GM13977 (cell line): ENCODE results near the gene DUS2.
"Not testable (repeated sequence)": the region's sequence is repeated elsewhere in the genome, so short reads cannot be mapped to it uniquely, and the experiment has no call there.

Experiments
- DNase-seq: peaks from one replicate; pipeline ENCODE4 v3.0.0; 2012; ENCODE audit warnings: low spot score
- in situ Hi-C: fragments of 300-500 bp; cut with MboI; formaldehyde crosslinking; loops from one replicate; pipeline ENCODE4 v1.12.0; 2022; ENCODE audit warnings: low sequenced_read_pairs, low pct_unique_long_range_greater_than_20kb, mixed read lengths, inconsistent platforms; ENCODE audit not compliant: unreplicated experiment
- TF ChIP-seq, protein P1 (sequence below): IDR thresholded peaks from 2 replicates; pipeline ENCODE4 v1.5.1; 2012; ENCODE audit warnings: mild to moderate bottlenecking, control low read depth; ENCODE audit not compliant: insufficient read depth; ENCODE audit errors: extremely low read depth, missing control alignments

DUS2 gene

DNA sequence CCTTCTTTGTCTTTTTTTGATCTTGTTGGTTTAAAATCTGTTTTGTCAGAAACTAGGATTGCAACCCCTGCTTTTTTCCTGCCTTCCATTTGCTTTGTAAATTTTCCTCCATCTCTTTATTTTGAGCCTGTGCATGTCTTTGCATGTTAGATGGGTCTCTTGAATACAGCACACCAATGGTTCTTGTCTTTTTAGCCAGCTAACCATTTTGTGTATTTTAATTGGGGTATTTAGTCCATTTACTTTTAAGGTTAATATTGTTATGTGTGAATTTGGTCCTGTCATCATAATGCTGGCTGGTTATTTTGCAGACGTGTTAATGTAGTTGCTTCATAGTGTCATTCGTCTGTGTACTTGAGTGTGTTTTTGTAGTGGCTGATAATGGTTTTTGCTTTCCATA, 88.3 kb downstream of the DUS2 start:
- in situ Hi-C loops = no loop called here
- TF ChIP-seq, protein P1, sequence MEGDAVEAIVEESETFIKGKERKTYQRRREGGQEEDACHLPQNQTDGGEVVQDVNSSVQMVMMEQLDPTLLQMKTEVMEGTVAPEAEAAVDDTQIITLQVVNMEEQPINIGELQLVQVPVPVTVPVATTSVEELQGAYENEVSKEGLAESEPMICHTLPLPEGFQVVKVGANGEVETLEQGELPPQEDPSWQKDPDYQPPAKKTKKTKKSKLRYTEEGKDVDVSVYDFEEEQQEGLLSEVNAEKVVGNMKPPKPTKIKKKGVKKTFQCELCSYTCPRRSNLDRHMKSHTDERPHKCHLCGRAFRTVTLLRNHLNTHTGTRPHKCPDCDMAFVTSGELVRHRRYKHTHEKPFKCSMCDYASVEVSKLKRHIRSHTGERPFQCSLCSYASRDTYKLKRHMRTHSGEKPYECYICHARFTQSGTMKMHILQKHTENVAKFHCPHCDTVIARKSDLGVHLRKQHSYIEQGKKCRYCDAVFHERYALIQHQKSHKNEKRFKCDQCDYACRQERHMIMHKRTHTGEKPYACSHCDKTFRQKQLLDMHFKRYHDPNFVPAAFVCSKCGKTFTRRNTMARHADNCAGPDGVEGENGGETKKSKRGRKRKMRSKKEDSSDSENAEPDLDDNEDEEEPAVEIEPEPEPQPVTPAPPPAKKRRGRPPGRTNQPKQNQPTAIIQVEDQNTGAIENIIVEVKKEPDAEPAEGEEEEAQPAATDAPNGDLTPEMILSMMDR = no peak
- DNase-seq = no peak

DNA sequence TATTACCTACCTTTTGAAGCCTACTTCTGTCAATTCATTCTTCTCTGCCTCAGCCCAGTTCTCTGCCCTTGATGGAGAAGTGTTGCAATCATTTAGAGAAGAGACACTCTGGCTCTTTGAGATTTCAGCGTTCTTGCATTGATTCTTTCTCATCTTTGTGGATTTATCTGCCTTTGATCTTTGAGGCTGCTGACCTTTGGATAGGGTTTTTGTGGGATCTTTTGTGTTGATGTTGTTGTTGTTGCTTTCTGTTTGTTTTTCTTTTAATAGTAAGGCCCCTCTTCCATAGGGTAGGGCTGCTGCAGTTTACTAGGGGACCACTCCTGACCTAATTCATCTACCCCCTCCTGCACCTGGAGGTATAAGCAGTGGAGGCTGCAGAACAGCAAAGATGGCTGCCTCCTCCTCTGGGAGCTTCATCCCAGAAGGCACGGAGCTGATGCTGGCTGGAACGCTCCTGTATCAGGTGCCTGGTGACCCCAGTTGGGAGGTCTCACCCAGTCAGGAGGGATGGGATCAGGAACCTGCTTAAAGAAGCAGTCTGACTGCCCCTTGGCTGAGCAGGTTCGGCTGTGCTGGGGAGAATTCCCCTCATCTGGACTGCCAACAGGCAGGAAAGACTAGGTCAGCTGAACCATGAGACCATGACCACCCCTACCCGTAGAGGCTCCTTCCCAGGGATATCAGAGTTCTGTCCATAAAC, 90.1 kb downstream of the DUS2 start:
- in situ Hi-C loops = no loop called here
- TF ChIP-seq, protein P1 = no peak
- DNase-seq = no peak

DNA sequence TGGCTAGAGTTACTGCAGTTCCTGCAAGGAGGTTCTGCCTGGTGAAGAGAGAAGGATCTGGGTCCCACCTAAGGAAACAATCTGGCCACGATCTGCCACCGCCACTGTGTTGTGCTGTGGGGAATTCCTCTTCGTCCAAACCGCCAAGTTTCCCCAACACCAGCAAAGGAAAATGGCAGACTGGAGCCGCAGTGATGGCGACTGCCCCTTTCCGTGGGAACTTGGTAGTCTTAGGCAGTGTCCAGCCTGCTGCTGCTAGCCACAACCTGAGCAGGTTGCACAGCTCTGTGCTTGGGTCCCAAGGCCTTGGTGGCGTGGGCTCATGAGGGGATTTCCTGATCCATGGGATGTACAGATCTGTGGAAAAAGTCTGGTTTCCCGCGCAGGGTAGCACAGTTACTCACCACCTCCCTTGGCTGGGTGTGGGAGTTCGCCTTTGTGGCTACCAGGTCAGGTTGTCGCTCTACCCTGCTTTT, 90.7 kb downstream of the DUS2 start:
- DNase-seq = no peak
- TF ChIP-seq, protein P1 = no peak
- in situ Hi-C loops = no loop called here

DNA sequence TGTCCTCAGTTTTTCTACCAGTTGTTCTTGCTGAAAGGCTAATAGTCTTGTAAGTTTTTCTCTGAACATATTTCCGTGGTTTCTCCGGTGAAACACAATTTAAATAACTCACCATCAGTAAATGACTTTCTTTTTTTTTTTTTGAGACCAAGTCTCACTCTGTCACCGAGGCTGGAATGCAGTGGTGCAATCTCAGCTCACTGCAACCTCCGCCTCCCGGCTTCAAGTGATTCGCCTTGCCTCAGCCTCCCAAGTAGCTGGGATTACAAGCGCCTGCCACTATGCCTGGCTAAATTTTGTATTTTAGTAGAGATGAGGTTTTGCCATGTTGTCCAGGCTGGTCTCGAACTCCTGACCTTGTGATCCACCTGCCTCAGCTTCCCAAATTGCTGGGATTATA, 91.9 kb downstream of the DUS2 start:
- DNase-seq, in situ Hi-C loops: not testable (repeated sequence)

DNA sequence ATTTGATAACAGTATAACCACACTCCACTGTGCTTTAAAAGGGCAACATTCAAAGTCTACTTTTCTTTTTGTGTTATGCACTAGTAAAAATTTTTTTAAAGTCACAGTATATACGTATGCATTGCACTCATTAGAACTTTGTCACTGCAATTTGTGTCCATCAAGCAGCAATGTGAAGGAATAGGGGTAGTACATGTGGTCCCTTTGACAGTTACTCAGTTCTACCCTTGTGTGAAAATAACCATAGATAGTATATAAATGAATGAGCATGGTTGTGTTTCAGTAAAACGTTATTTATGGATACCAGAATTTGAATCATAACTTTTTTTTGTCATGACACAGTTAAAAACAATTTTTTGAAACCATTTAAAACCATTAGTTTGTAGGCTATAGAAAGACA, 92.8 kb downstream of the DUS2 start:
- TF ChIP-seq, protein P1 = no peak
- no peak for DNase-seq
- in situ Hi-C loops = no loop called here

DNA sequence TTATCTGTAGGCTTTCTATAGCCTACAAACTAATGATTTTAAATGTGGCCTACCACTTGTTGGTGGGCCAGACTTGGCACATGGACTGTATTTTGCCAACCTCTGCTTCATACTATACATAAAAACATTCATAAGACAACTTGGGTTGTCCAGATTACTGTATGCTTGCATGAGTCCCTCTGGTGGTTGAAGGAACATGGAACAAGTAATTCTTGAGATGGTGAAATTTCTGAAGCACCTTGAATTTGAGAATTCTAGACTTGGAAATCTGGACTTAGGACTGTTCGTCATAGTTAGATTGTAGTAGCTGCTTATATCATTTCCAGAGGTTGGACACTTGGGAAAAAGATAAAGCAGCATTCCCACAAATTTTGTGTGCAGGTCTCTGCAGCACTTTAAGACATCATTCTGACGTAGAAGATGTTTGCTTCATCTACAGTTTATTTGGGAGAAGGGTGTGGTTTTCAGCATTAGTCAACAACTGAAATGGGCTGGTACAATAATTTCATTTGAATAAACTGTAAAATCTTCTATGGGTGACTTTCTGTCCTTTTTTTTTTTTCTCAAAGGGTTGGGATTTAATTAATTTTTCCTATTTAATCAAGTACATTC, 93.3 kb downstream of the DUS2 start:
- TF ChIP-seq, protein P1 = peak; percentile 54
- in situ Hi-C loops = no loop called here
- DNase-seq = peak; percentile 31

DNA sequence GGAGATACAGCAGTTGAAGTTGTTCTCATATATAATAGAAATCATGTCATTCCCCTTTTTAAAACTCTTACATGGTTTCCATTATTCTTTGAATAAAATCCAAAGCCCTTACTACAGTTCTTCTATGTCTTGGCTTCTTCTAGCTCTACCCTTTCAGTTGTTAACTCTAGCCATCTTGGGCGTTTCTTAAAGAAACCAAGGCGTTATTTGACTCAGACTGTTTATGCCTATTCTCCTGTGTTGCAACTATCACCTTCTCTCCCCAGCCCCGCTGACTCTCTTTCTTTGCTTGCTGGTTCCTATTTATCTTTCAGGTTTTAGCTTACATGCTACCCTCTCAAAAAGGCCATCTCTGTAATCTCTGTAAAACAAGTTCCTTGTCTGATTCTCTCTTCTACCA, 94.8 kb downstream of the DUS2 start:
- no peak for DNase-seq
- TF ChIP-seq, protein P1 = no peak
- in situ Hi-C loops = no loop called here

DNA sequence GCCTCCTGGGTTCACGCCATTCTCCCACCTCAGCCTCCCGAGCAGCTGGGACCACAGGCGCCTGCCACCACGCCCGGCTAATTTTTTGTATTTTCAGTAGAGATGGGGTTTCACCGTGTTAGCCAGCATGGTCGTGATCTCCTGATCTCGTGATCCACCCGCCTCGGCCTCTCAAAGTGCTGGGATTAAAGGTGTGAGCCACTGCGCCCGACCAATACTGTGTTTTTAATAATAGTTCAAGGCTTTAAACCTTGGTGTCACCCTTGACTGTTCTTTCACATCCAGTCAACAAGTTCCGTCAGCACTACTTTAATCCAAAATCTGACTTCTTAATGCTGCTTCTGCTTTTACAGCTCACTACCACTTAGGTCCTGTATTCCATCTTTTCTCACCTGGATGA, 95.9 kb downstream of the DUS2 start:
- in situ Hi-C loops = not testable (repeated sequence)
- DNase-seq = peak; percentile 32

DNA sequence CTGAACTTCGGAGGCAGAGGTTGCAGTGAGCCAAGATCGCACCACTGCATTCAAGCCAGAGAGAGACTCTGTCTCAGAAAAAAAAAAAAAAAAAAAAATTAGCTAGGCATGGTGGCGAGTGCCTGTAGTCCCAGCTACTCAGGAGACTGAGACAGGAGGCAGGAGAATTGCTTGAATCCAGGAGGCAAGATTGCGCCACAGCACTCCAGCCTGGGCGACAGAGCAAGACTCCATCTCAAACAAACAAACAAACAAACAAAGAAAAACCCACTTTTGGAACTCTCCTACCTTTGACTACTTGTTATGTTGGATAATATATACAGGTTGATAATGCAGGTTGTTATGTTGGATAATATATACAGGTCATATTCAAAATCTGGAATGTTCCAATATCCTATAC, 97.4 kb downstream of the DUS2 start:
- DNase-seq, in situ Hi-C loops: not testable (repeated sequence)
